Stimulated activated CD8-positive, alpha-beta memory T cell treated with anti-CD3 and anti-CD28 coated beads, Interleukin-7, amount 100 ng/mL, for 4 hours (primary cell): Measurements from ENCODE around the gene BIK.
"Not testable (repeated sequence)": the region's sequence is repeated elsewhere in the genome, so short reads cannot be mapped to it uniquely, and the experiment has no call there.

Experiments used
- DNase-seq, 2 donors: peaks; one replicate each; pipeline ENCODE4 v3.0.0-alpha.2; 2020; ENCODE audit warnings: low read depth in 2 of 2

The BIK gene

DNA sequence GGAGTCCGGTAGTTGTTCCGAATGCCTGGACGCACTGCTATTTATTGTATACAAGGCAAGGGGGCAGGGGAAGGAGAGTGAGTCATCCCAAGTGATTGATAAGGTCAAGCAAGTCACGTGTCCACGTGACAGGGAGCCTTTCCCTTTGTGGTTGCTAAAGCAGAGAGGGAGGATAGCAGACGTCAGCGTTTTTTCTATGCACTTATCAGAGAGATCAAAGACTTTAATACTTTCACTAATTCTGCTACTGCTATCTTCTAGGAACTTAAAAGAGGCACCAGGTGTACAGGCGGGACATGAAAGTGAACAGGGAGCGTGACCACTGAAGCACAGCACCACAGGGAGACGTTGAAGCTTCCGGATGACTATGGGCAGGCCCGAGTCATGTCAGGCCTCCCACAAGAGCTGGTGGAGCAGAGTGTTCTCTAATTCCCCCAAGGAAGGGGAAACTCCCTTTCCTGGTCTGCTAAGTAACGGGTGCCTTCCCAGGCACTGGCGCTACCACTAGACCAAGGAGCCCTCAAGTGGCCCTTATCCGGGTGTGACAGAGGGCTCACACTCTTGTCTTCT is 6.4 kb upstream of the BIK start:
- not testable (repeated sequence) for DNase-seq

DNA sequence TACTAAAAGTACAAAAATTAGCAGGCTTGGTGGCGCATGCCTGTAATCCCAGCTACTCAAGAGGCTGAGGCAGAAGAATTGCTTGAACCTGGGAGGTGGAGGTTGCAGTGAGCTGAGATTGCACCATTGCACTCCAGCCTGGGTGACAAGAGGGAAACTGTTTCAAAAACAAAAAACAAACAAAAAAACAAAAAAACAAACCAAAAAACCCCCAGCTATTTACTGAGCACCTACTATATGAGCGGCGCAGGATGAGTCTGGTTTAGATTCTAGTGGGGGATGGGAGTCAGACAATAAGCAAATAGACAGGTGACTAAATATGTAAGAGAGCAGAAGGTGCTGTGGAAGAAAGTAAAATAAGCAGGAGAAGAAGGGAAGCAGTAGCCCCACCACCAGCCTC is 5.6 kb upstream of the BIK start:
- DNase-seq: not testable (repeated sequence)

GRCh38 chr22:43106302-43106701 is 4.2 kb upstream of the BIK start:
- DNase-seq: no peak

- no peak for DNase-seq
Observed at GRCh38 chr22:43109511-43109910, 1.0 kb upstream of the BIK start.

DNA sequence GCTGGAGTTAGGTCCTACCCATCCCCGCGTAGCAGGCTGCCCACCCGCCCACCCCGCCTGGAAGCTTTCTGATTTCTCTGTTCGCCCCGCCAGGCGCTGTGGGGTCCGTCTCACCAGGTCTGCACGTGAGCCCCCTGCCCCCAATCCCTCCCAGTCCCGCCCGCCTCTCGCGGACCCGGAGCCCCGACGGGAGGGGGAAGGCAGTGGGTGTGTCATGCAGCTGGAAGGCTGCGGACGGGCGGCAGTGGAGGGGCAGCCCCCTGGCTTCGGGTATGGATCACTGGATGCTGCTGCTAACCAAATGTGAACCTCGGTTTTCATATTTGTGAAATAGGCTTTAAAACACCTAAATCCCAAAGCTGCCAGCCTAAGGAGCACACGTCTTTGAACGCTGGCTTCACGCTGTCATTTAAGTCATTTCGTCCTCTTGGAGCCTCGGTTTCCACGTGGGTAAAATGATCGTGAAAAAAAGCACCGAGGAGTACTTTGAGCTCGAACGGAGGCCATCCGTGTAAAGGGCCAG is 568 bp upstream of the BIK start:
- DNase-seq: no peak

GRCh38 chr22:43110927-43111623 is 525 bp downstream of the BIK start:
- DNase-seq: peak in 1 of 2 donors; percentile 42

GRCh38 chr22:43113526-43114251 is 3.1 kb downstream of the BIK start:
- DNase-seq: no peak

- no peak for DNase-seq
Observed at GRCh38 chr22:43114958-43115357, 4.4 kb downstream of the BIK start.

GRCh38 chr22:43116932-43117331 is 6.4 kb downstream of the BIK start:
- no peak for DNase-seq

- DNase-seq: no peak
Observed at GRCh38 chr22:43118024-43118849, 7.7 kb downstream of the BIK start.

DNA sequence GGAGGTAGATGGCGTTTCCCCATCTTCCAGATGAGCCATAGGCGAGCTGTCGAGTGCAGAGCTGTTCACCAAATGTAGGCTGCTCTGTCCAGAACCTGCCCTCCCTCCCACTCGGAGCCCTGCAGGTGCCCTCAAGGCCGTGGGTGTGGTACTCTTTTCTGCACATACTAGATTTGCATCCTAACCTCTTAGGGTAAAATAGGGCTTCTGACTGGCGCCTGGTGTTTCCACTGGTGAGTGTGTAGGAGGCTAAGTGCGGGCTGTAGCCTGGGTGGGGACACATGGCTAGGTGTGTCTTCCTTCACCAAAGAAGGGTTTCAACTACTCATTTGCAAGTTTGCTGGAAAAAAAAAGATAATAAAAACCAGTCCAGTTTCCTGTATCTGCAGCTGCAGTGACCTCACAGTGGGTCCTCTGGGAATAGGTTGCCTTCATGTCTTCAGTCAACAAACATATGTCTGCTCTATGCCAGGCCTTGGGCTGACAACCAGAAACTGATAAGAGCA is 8.5 kb downstream of the BIK start:
- no peak for DNase-seq

DNA sequence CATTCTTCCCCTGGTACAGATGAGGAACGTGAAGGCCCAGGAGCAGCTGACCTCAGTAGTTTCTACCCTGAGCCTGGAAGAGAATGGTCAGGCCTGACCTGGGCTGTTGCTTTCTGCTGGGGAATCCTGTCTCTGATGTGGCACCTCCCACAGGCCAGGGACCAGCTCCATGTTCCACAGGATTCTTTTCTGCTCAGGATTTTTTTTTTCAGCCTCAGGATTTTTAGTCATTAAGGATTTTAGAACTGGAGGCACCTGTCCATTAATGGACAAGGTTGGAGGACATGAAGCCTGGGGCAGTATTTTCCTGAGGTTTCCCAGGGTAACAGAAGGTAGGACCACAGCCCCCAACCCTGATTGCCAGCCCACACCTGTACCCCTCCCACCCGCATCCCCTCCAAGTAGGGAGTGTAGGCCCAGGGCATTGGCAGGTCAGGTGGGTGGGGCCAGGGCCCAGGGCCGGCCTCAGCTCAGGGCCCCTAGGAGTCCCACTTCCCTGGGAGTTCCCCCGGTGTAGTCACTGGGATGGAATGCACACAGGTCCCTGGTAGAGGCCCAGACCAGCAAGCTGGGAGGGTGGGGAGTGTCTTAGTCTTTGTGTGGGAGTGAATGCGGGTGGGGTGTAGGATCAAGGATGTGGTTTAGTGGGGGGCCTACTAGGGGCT is 16.1 kb downstream of the BIK start:
- no peak for DNase-seq

GRCh38 chr22:43127166-43127908 is 16.8 kb downstream of the BIK start:
- no peak for DNase-seq

DNA sequence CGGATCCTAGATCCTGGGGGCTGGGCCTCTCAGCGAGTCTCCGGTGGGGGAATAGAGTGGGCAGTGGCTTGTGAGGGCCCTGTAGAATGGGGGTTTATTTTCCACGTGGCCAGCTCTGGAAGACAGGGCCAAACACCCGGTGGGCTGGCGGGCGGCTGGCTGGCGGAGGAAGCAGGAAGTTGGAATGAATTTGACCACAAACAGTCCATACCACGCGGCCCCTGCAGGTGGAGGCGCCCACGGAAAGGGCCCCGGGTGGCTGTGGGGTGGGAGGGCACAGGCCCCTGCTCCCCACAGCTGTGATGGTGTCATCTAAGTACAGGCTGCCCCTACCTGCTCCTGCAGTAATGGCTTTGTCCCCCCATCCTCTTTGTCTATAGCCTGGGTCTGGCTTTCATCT is 17.6 kb downstream of the BIK start:
- no peak for DNase-seq

DNA sequence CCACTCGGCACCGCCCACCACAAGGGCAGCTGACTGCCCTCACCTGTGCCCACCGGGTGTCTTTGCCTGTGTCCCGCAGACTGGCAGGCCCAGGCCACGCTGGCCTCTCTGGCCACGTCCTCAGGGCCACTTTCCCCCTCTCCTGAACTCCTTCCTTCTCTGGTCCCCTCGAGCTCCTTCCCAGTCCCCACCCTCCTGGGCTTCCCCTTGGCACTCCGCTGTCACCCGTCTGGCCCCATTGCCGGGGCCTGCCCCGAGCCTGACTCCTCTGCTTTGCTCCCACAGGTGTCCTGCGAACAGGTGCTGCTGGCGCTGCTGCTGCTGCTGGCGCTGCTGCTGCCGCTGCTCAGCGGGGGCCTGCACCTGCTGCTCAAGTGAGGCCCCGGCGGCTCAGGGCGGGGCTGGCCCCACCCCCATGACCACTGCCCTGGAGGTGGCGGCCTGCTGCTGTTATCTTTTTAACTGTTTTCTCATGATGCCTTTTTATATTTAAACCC is 18.4 kb downstream of the BIK start:
- no peak for DNase-seq

DNA sequence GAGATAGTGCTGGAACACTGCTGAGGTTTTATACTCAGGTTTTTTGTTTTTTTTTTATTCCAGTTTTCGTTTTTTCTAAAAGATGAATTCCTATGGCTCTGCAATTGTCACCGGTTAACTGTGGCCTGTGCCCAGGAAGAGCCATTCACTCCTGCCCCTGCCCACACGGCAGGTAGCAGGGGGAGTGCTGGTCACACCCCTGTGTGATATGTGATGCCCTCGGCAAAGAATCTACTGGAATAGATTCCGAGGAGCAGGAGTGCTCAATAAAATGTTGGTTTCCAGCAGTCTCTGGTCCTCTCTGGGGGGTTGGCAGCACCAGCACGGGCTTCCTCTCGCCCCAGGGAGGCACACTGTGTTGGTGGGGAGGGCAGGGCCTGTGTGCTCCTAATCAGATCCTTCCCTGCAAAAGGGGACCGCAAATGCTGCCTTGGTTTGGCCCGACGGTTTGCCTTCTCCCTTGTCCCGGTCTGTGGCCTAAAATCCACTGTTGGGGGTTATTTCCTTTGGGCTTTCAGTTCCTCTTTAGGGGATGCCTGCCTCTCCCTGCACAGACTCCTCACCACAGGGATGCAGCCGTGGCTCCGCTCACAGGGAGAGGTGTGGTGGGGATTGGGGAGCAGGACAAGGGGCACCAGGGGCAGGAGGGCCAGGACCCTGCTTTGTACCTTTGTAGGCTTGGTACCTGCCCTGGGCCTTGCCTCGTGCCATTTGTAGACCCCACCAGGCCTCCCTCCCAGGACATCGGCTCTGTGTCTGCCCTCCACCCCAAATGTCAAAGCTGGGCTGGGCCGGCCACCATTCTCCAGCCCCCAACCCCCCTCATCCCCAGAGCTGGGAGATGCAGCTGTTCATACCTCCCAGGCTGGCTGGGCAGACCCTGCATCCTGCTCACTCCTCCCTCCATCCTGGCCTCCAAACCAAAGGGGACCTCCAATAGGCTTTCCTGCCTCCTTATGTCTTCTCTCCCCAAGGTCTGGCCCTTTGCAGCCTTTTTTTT is 19.2 kb downstream of the BIK start:
- no peak for DNase-seq

DNA sequence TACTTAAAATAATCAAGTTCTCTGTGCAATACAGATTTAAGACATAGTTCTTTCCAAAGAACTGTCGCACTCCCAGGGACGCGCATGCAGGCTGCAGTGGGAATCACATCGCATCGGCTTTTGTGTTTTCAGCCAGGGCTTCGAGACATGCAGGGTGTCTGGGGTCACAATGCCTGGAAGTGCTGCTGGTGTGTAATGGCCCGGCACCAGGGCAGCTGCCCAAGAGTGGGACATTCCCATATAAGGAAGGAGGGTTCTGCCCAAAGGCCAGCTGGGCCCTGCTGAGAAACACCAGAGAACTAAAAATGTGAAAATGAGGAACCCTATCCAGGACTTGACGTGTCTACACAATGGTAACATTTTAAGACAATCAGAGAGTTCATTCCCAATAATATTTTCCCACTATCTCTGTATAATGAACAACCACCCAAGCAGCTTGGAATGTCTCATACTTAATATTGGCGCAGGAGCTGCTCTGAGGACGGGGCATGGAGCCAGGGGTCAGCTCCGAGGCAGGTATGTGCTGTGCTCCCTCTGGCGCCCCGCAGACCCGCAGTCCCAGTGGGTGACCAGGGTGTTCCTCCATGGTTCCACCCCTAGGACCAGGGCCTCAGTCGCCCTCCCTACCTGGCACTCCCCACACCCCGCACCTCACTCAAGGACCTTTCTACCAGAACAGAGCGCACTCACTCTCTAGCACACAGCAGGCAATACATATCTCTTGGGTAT is 21.4 kb downstream of the BIK start:
- no peak for DNase-seq

DNA sequence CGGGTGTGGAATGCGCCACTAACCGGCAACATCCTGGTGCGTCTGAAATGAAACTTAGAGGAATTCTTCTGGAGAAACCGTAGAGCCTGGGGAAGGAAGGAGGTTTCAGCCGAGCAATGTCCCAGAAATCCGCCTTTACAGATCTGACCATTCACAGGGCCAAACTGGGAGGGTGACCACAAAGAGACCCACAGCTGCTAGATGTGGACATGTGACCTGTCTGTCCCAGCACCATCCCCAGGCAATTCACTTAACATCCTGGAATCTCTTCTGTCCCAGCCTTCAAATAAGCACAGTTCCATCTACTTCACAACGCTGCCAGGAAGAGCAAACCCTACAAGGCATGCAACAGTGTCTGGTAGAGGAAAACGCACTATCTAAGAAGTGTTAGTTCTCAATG is 22.9 kb downstream of the BIK start:
- DNase-seq: no peak
